ENCODE data around the gene PIK3R5. TPM values are rescaled to one million over a fixed set of nuclear protein-coding genes. Genes with fewer than 3 reads are reported as not detected.
"Not testable (repeated sequence)": the region's sequence is repeated elsewhere in the genome, so short reads cannot be mapped to it uniquely, and the experiment has no call there.

Gene PIK3R5
- total RNA-seq, 2 experiments from 2014 or later = 0.76 to 1.5 TPM

DNA sequence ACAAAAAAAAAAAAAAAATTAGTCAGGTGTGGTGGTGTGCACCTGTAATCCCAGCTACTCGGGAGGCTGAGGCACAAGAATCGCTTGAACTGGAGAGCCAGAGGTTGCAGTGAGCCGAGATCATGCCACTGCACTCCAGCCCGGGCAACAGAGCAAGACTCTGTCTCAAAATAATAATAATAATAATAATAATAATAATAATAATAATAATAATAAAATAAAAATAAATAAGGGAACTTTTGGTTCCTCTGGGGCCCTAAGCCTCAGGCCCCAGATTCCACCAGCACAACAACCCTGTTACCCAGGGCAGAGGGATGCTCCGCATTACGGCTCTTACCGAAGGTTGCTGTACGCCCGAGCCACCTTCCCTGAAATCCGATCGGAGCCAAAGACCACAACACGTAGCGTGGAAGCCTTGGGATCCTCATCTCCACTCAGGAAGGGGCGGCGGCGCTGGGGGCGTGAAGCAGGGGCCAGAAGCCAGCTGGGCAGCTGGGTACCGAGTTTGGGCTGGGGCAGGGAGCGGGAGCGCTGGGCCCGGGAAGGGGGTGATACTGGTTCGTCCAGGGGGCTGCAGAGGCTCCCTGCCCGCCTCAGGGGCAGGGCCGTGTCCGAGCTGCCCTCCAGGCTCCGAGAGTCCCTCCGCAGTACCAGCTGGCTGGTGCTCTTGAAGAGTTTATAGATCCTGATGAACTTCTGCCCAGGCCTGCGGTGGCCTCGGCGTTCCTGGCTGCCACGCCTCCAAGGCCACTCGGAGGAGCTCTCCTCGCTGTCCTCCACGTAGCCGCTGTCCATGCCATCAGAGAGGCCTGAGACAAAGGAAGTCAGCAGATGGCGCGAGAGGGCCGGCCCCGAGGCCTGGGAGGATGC is 77.4 kb downstream of the PIK3R5 start:
- Histone ChIP-seq H3K4me1 (ENCODE audit: insufficient read depth, low read length, poor library complexity, severe bottlenecking) (no peaks in the 10 kb centered on the region), H3K9me3 (ENCODE audit: low read length) (no peaks in the 10 kb centered on the region), H3K27ac (ENCODE audit: low read depth, low read length, poor library complexity, severe bottlenecking) (no peak overlapping the region), H3K9me2 (ENCODE audit: insufficient read depth, low read length) (no peaks in the 10 kb centered on the region), H3K36me3 (ENCODE audit: insufficient read depth, low read length) (no peaks in the 10 kb centered on the region), H2AFZ (ENCODE audit: low read length) (no peak overlapping the region), H3K79me2 (ENCODE audit: insufficient read depth, low read depth, low read length) (no peaks in the 10 kb centered on the region), H4K20me1 (ENCODE audit: insufficient read depth, low read length) (no peaks in the 10 kb centered on the region), H3K4me2 (ENCODE audit: low read length) (no peak overlapping the region), H3K4me3 (ENCODE audit: low read depth, low read length, poor library complexity, severe bottlenecking) (no peak overlapping the region)
- no peak for DNase-seq (ENCODE audit: low spot score)
- intact Hi-C loops (cut with micrococcal nuclease; ENCODE audit: unreplicated experiment) = no loop called here
- TF ChIP-seq EZH2phosphoT487 (IDR thresholded peaks at IDR 0.05; ENCODE audit: borderline replicate concordance, low read depth, low read length) (no peak), CTCF (conservative IDR thresholded peaks at IDR 0.05; ENCODE audit: low read length) (no peak)
- ChIA-PET CTCF (ENCODE audit: unreplicated experiment) (no interaction called here), POLR2A (no interaction called here)
- BruUV-seq (replicated peaks) = no TSS peak

DNA sequence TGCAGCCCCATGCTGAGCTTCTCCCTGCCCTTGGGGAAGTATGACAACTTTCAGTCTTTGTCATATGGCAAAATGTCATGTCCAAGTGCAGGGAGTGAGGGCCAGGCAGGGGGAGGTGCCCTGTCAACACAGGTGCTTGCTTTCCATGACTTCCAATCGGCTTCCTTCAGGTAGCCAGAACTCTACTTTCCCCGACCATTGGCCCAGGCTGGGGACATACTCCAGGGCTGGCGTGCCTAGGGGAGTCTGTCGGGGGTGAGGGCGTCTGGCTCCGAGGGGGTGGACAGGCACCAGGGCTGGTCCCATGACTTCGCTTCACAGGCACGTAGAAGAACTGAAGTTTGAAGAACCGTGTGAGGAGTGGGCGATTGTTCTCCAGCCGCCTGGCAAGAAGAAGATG is 78.2 kb downstream of the PIK3R5 start:
- Histone ChIP-seq H3K27ac (ENCODE audit: low read depth, low read length, poor library complexity, severe bottlenecking) (no peak overlapping the region), H4K20me1 (ENCODE audit: insufficient read depth, low read length) (no peaks in the 10 kb centered on the region), H3K79me2 (ENCODE audit: insufficient read depth, low read depth, low read length) (no peaks in the 10 kb centered on the region), H3K36me3 (ENCODE audit: insufficient read depth, low read length) (no peaks in the 10 kb centered on the region), H3K9me3 (ENCODE audit: low read length) (no peaks in the 10 kb centered on the region), H3K9me2 (ENCODE audit: insufficient read depth, low read length) (no peaks in the 10 kb centered on the region), H3K4me2 (ENCODE audit: low read length) (no peak overlapping the region), H2AFZ (ENCODE audit: low read length) (no peak overlapping the region), H3K4me3 (ENCODE audit: low read depth, low read length, poor library complexity, severe bottlenecking) (no peak overlapping the region), H3K4me1 (ENCODE audit: insufficient read depth, low read length, poor library complexity, severe bottlenecking) (no peaks in the 10 kb centered on the region)
- no TSS peak for BruUV-seq (replicated peaks)
- intact Hi-C loops (cut with micrococcal nuclease; ENCODE audit: unreplicated experiment) = no loop called here
- POLR2A ChIA-PET = no interaction called here
- CTCF ChIA-PET (ENCODE audit: unreplicated experiment) = no interaction called here
- no peak for DNase-seq (ENCODE audit: low spot score)
- TF ChIP-seq CTCF (conservative IDR thresholded peaks at IDR 0.05; ENCODE audit: low read length) = no peak
- TF ChIP-seq EZH2phosphoT487 (IDR thresholded peaks at IDR 0.05; ENCODE audit: borderline replicate concordance, low read depth, low read length) = no peak

GRCh38 chr17:8885967-8886684 is 79.4 kb downstream of the PIK3R5 start:
- intact Hi-C loops (cut with micrococcal nuclease; ENCODE audit: unreplicated experiment) = no loop called here
- Histone ChIP-seq H3K27ac (ENCODE audit: low read depth, low read length, poor library complexity, severe bottlenecking) (no peak overlapping the region), H3K9me3 (ENCODE audit: low read length) (no peaks in the 10 kb centered on the region), H2AFZ (ENCODE audit: low read length) (no peak overlapping the region), H3K4me1 (ENCODE audit: insufficient read depth, low read length, poor library complexity, severe bottlenecking) (no peaks in the 10 kb centered on the region), H3K4me3 (ENCODE audit: low read depth, low read length, poor library complexity, severe bottlenecking) (no peak overlapping the region), H3K36me3 (ENCODE audit: insufficient read depth, low read length) (no peaks in the 10 kb centered on the region), H3K4me2 (ENCODE audit: low read length) (no peak overlapping the region), H4K20me1 (ENCODE audit: insufficient read depth, low read length) (no peaks in the 10 kb centered on the region), H3K9me2 (ENCODE audit: insufficient read depth, low read length) (no peaks in the 10 kb centered on the region), H3K79me2 (ENCODE audit: insufficient read depth, low read depth, low read length) (no peaks in the 10 kb centered on the region)
- ChIA-PET POLR2A (no interaction called here), CTCF (ENCODE audit: unreplicated experiment) (no interaction called here)
- no peak for TF ChIP-seq CTCF (conservative IDR thresholded peaks at IDR 0.05; ENCODE audit: low read length)
- no peak for TF ChIP-seq EZH2phosphoT487 (IDR thresholded peaks at IDR 0.05; ENCODE audit: borderline replicate concordance, low read depth, low read length)
- BruUV-seq (replicated peaks) = no TSS peak
- DNase-seq (ENCODE audit: low spot score) = no peak

- H3K4me2 ChIP-seq (ENCODE audit: low read length); H3K79me2 ChIP-seq (ENCODE audit: insufficient read depth, low read depth, low read length); H2AFZ ChIP-seq (ENCODE audit: low read length); H3K9me3 ChIP-seq (ENCODE audit: low read length); H3K36me3 ChIP-seq (ENCODE audit: insufficient read depth, low read length); H4K20me1 ChIP-seq (ENCODE audit: insufficient read depth, low read length); H3K27ac ChIP-seq (ENCODE audit: low read depth, low read length, poor library complexity, severe bottlenecking); intact Hi-C loops (cut with micrococcal nuclease; ENCODE audit: unreplicated experiment); H3K9me2 ChIP-seq (ENCODE audit: insufficient read depth, low read length); BruUV-seq (replicated peaks); POLR2A ChIA-PET; CTCF ChIA-PET (ENCODE audit: unreplicated experiment); H3K4me3 ChIP-seq (ENCODE audit: low read depth, low read length, poor library complexity, severe bottlenecking); H3K4me1 ChIP-seq (ENCODE audit: insufficient read depth, low read length, poor library complexity, severe bottlenecking): not testable (repeated sequence)
- DNase-seq (ENCODE audit: low spot score) = peak; percentile 38
Measured at GRCh38 chr17:8885163-8885966, 80.1 kb downstream of the PIK3R5 start.

Data from OCI-LY7 (cell line).